HG03575 (cell line): ENCODE results near the gene SAYSD1.

Source experiments
- ATAC-seq: cut with Tn5 transposase; IDR thresholded peaks from one replicate; pipeline ENCODE4 v1.9.1; 2021; ENCODE audit not compliant: unreplicated experiment, insufficient number of reproducible peaks, low FRiP score; ENCODE audit errors: extremely low read depth

SAYSD1 gene

GRCh38 chr6:39113788-39114187, 1.2 kb downstream of the SAYSD1 start:
- no peak for ATAC-seq

GRCh38 chr6:39111280-39111679, 3.7 kb downstream of the SAYSD1 start:
- no peak for ATAC-seq

GRCh38 chr6:39108041-39108839, 6.7 kb downstream of the SAYSD1 start:
- no peak for ATAC-seq

DNA sequence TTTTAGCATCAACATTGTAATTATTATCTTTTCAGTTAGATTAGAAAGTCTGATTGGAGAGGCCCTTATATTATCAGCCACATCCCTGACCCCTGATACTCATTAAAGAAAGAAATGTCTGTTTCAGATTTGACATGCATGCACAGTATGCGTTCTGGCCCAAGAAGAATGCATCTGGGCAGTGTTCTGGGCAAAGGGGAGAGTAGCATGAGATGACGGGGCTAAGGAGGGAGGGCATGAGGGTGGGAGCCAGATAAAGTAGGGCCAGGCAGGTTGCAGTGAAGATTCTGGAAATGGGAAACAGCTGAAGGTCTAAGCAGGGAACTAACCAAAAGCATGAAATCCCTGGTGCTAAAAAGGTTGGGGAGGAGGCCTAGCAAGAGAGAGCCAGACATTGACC, 7.3 kb downstream of the SAYSD1 start:
- no peak for ATAC-seq

DNA sequence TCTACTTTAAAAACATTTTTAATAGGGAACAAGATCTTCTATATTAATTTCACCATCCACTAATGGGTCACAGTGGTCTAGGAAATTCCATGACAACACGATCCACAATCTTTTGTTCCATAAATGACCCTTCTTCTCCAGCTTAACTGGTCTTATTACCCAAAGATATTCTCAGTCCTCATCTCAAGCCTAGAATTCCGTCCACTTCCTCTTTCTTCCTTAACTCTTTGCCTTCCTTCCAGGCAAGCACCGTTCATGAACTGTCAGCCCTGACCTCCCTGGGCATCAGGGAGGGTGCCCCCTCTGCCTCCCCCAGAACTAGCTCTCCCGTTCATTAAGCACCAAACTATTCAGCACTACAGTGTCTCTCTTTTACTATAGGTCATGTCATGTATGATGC, 8.0 kb downstream of the SAYSD1 start:
- ATAC-seq: no peak

- no peak for ATAC-seq
Measured at GRCh38 chr6:39104528-39104927, 10.5 kb downstream of the SAYSD1 start.

GRCh38 chr6:39102821-39103136, 12.2 kb downstream of the SAYSD1 start:
- ATAC-seq: no peak

DNA sequence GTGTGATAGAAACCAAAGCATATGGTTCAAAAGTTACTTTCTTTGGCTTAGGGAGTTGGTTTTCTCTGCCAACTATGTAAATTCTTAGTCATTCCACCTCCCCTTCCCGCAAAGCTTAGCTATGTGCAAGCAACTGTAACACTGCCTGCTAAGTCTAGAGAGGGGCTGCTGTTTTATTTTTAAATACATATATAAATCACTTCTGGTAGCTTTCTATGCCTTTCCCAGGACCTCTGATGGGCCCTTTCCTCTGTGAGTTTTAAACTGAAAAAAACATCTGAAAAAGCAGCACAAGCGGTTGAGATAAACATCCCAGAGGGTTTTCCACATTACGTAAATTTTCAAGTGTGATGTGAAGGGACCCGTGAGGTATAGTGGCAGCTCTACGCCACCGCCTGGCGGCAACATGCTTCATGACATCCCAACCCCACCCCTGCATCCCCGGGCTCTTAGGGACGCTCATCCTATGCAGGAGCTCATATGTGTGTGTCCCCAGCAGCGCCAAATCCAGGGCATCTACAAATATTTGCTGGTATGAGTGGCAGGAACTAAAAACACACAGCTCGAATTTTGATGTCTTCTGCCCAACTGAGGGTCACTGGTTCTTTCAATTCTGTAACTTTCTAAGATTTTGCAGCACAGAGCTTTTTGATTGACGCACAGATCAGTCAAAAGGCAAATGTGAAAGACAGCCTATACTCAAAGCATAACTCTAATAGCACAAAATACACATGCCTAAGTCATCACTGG, 12.7 kb downstream of the SAYSD1 start:
- no peak for ATAC-seq

DNA sequence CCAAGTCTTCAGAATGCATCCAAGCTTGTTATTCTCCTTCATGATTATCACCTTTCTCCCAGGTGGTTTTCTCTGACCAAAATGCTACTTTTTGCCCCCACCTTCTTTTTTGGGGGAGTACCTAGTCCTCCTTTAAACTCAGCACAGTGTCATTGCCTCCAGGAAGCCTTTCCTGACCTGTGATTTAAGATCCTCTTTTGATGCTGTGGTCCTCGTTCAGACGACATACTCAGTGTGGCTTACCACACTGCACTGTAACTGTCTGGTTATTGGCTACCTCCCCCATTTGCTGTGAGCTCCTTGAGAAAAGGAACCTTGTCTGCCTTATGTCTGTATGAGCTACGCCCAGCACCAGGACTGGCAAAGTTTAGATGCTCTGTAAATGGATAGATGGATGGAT, 14.6 kb downstream of the SAYSD1 start:
- ATAC-seq: no peak

- ATAC-seq: no peak
Measured at GRCh38 chr6:39095578-39095977, 19.4 kb downstream of the SAYSD1 start.

DNA sequence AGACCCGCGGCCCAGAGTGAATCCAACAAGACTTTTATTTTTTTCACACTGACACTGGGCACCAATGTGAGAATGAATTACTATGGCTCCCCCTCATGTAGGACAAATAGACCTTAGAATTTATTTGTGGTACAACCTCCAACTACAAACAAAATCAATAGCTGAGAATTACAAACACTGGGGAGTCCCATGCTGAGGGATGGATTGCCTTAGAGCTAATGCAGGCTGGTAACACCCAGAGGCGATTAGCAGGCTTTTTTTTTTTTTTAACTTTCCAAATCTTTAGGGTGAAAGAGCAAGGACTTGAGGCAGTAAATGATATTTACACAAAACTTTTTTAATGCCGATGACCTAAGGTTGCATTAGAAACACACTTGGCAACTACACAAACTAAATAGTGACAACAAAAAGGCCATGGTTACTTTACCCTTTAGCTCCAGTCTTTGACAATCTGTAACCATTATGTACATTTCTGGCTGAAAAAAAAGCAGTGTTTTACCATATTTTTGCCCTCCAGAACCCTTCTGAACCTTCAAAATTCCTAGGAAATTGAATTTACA, 21.8 kb downstream of the SAYSD1 start:
- no peak for ATAC-seq

DNA sequence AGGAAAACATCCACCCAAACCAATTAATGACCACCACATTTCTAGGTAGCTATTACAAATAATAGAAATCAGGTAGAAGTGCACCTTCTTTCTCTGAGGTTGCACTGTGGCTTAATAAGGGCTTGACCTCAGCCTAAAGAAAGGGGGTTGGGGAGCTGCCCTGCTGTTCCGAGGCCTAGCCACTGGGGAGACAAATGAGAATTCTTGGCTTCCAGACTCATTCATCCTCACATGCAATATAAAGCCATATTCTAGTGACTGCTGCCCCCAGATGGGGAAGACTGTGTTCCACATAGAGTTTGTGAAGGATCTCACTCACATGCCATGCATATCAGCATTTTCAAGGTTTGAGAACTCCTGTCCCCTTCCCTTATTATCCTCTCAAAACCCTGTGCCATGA, 22.9 kb downstream of the SAYSD1 start:
- no peak for ATAC-seq

GRCh38 chr6:39091220-39091619, 23.8 kb downstream of the SAYSD1 start:
- ATAC-seq: no peak

- ATAC-seq: no peak
Measured at GRCh38 chr6:39090036-39090435, 24.9 kb downstream of the SAYSD1 start.

DNA sequence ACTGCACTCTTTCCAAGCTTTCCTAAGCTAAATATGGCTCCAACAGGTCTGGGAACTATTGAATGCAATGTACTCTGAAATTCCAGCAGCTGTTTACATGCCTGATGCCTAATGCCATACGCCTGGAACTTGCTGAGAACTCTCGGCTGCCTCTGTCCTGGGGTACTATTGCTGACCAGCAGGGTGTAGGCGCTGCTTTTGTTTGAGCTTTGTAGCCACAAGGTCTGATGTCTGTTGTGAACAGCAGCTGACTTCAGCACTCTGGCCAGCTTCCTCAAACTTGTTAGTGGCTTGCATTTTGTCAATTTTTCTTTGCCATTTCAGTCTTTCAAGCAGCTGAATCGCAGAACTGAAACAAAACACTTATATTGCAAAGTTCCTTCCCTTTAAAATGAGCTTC, 26.7 kb downstream of the SAYSD1 start:
- ATAC-seq: no peak

DNA sequence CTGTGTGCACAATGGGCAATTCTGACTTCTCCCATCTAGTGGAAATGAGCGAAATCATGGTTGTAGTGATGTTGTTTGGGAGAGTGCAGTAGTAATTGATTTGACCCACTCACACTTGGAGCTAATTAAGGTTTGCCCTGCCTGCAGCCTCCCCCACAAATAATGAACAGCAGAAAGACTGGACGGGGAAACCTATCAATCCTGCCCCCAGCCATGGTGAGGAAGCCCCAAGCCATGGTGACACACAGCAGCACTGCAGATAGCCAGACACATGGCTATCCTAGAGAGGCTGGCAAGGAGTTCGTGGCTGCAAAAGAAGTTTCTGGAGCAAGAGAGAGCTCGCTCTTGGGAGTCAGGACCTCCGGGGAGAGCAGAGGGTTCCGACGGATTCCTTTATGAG, 27.8 kb downstream of the SAYSD1 start:
- ATAC-seq: no peak

GRCh38 chr6:39086711-39087110, 28.3 kb downstream of the SAYSD1 start:
- ATAC-seq: no peak

GRCh38 chr6:39086294-39086693, 28.7 kb downstream of the SAYSD1 start:
- ATAC-seq: no peak

GRCh38 chr6:39085129-39085797, 29.7 kb downstream of the SAYSD1 start:
- ATAC-seq: no peak

GRCh38 chr6:39084506-39084905, 30.5 kb downstream of the SAYSD1 start:
- ATAC-seq: no peak
